Esophagus muscularis mucosa (tissue), 4 donors: ENCODE results near the gene CYP21A2. TPM values are rescaled to one million over a fixed set of nuclear protein-coding genes. Genes with fewer than 3 reads are reported as not detected.
"Not testable (repeated sequence)": the region's sequence is repeated elsewhere in the genome, so short reads cannot be mapped to it uniquely, and the experiment has no call there.

Experiments
- DNase-seq: peaks from one replicate; pipeline ENCODE4 v3.0.0-alpha.2; 2017; ENCODE audit errors: extremely low spot score
- H3K27ac ChIP-seq, 4 donors: fragments of 200-600 bp; sonication (generic); replicated peaks in 1 of 4; 1 replicate in 3 of 4; 2 replicates in 1 of 4; pipeline ENCODE4 v1.5.1; 2016 to 2019; ENCODE audit warnings: mild to moderate bottlenecking in 1 of 4
- H3K27me3 ChIP-seq, 4 donors: fragments of 200-600 bp; sonication (generic); one replicate each; pipeline versions ENCODE4 v1.5.1 to v1.6.0; 2016 to 2019
- H3K36me3 ChIP-seq, 4 donors: fragments of 200-600 bp; sonication (generic); one replicate each; pipeline ENCODE4 v1.5.1; 2016 to 2019
- H3K4me1 ChIP-seq, 4 donors: fragments of 200-600 bp; sonication (generic); one replicate each; pipeline ENCODE4 v1.5.1; 2016 to 2019
- H3K4me3 ChIP-seq, 4 donors: fragments of 200-600 bp; sonication (generic); 1 replicate in 2 of 4; 2 replicates in 2 of 4; pipeline ENCODE4 v1.5.1; 2016 to 2019; ENCODE audit warnings: mild to moderate bottlenecking in 4 of 4, moderate library complexity in 1 of 4
- H3K9me3 ChIP-seq, 4 donors: fragments of 200-600 bp; sonication (generic); 1 replicate in 3 of 4; 2 replicates in 1 of 4; pipeline ENCODE4 v1.5.1; 2016 to 2019
- WGBS: methylation state at CpG from one replicate; pipeline ENCODE4 v1.1.5; 2018; 5-methylcytosine and 5-hydroxymethylcytosine counted together
- intact Hi-C: fragments of 100-400 bp; cut with DNase I; formaldehyde crosslinking; loops from one replicate; pipeline ENCODE4 v1.15.1; 2023
- total RNA-seq, 4 donors: library from RNA; depleted of rRNA; stranded (reverse); fragments of >200 nt; gene quantifications; one replicate each; pipeline versions ENCODE4 v1.1.0 to v1.2.1, GENCODE V29; 2016

Gene CYP21A2
- total RNA-seq, 4 donors from 2014 or later = 0.33 to 3.7 (median 1.9) TPM

- H3K36me3 ChIP-seq, H3K27me3 ChIP-seq, H3K4me3 ChIP-seq, H3K9me3 ChIP-seq, intact Hi-C loops, H3K4me1 ChIP-seq, DNase-seq, H3K27ac ChIP-seq: not testable (repeated sequence)
- WGBS = 76% methylated on average over 7 of the region's 12 CpGs
These were observed 29.6 kb upstream of the CYP21A2 start for GRCh38 chr6:32008616-32009015.

- H3K36me3 ChIP-seq, H3K9me3 ChIP-seq, H3K4me3 ChIP-seq, H3K27me3 ChIP-seq, intact Hi-C loops, H3K4me1 ChIP-seq, DNase-seq, H3K27ac ChIP-seq: not testable (repeated sequence)
- WGBS = no CpG with 5 or more reads among the region's 12 CpGs
These were observed 28.7 kb upstream of the CYP21A2 start for GRCh38 chr6:32009537-32009936.

GRCh38 chr6:32010856-32011530 lies 27.2 kb upstream of the CYP21A2 start:
- H3K36me3 ChIP-seq, DNase-seq, H3K9me3 ChIP-seq, H3K4me1 ChIP-seq, H3K4me3 ChIP-seq, H3K27ac ChIP-seq, intact Hi-C loops, H3K27me3 ChIP-seq: not testable (repeated sequence)
- WGBS = 88% methylated on average over 19 of the region's 27 CpGs

GRCh38 chr6:32012941-32013617 lies 25.1 kb upstream of the CYP21A2 start:
- H3K9me3 ChIP-seq, H3K27me3 ChIP-seq, H3K4me3 ChIP-seq, H3K27ac ChIP-seq, H3K4me1 ChIP-seq, intact Hi-C loops, H3K36me3 ChIP-seq, DNase-seq: not testable (repeated sequence)
- WGBS = 82% methylated on average over 15 of the region's 17 CpGs

DNA sequence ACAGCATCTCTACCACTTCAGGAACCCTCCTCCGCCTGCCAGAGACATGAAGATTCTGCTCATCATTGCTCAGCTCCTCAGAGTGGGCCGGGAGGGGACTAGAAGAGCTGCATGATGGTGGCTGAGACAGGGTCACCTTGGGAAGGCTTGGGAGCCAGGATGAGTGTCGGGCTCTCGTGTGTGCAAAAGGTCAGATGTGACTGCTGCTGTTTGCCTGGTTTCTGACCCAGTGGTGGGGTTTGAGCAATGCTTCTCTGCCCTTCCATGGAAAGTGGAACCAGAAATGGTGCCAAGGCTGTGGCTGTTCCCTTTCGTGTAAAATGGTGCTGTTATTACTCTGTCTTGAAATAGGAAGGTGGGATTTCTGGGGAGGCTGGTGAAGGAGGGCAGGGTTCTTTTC lies 24.5 kb upstream of the CYP21A2 start:
- H3K36me3 ChIP-seq, H3K4me3 ChIP-seq, H3K27ac ChIP-seq, H3K27me3 ChIP-seq, H3K4me1 ChIP-seq, intact Hi-C loops, H3K9me3 ChIP-seq, DNase-seq: not testable (repeated sequence)
- WGBS = no CpG with 5 or more reads among the region's 5 CpGs

- H3K27me3 ChIP-seq, H3K4me3 ChIP-seq, H3K36me3 ChIP-seq, intact Hi-C loops, DNase-seq, H3K4me1 ChIP-seq, H3K27ac ChIP-seq, H3K9me3 ChIP-seq: not testable (repeated sequence)
- WGBS = no CpG with 5 or more reads among the region's 6 CpGs
These were observed 23.7 kb upstream of the CYP21A2 start, which contains the start of gene C4B for GRCh38 chr6:32014547-32014946. Gene C4B, plus strand, starts transcription at chr6:32014795. Its CDS starts 51 bp downstream, at chr6:32014846.

DNA sequence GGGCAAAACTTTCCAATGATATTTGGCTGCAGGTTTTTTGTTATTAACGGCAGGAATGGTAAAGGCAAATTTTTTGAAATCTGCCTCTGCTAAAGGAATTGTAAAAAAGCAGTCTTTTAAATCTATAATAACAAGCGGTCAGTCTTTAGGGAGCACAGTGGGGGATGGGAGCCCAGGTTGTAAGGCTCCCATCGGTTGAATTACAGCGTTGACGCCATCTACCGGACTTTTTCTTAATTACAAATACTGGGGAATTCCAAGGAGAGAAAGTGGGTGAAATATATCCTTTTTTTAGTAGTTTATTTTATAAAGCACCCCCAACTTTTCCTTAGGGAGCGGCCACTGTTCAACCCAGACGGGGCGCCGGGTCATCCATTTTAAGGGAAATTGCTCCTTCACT lies 16.1 kb upstream of the CYP21A2 start:
- DNase-seq, H3K27me3 ChIP-seq, H3K27ac ChIP-seq, H3K9me3 ChIP-seq, H3K4me1 ChIP-seq, H3K36me3 ChIP-seq, intact Hi-C loops, H3K4me3 ChIP-seq: not testable (repeated sequence)
- WGBS = no CpG with 5 or more reads among the region's 10 CpGs

DNA sequence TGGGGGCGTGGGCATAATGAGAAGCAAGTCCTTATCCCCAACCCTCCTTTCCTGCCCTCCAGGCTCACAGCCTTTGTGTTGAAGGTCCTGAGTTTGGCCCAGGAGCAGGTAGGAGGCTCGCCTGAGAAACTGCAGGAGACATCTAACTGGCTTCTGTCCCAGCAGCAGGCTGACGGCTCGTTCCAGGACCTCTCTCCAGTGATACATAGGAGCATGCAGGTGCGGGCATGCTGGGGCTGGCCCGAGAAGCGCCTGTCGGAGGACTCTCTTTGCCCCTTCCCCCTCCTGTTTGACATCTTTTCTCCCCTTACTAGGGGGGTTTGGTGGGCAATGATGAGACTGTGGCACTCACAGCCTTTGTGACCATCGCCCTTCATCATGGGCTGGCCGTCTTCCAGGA lies 9.6 kb upstream of the CYP21A2 start:
- H3K27me3 ChIP-seq, DNase-seq, H3K27ac ChIP-seq, H3K9me3 ChIP-seq, H3K4me1 ChIP-seq, H3K36me3 ChIP-seq, intact Hi-C loops, H3K4me3 ChIP-seq: not testable (repeated sequence)
- WGBS = 60% methylated on average over 1 of the region's 10 CpGs

DNA sequence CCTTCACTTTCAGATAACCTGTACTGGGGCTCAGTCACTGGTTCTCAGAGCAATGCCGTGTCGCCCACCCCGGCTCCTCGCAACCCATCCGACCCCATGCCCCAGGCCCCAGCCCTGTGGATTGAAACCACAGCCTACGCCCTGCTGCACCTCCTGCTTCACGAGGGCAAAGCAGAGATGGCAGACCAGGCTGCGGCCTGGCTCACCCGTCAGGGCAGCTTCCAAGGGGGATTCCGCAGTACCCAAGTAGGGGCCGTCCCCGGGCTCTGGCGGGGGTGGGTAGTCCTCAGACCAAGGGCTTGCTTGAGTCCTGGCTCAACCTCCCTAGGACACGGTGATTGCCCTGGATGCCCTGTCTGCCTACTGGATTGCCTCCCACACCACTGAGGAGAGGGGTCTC lies 8.7 kb upstream of the CYP21A2 start:
- H3K36me3 ChIP-seq, H3K4me1 ChIP-seq, H3K9me3 ChIP-seq, H3K4me3 ChIP-seq, H3K27me3 ChIP-seq, intact Hi-C loops, DNase-seq, H3K27ac ChIP-seq: not testable (repeated sequence)
- WGBS = 97% methylated on average over 8 of the region's 14 CpGs

GRCh38 chr6:32035283-32036013 lies 2.8 kb upstream of the CYP21A2 start:
- H3K27ac ChIP-seq, H3K27me3 ChIP-seq, H3K4me1 ChIP-seq, H3K9me3 ChIP-seq, intact Hi-C loops, H3K4me3 ChIP-seq, H3K36me3 ChIP-seq, DNase-seq: not testable (repeated sequence)
- no CpG with 5 or more reads among the region's 16 CpGs for WGBS

- H3K27ac ChIP-seq, DNase-seq, H3K27me3 ChIP-seq, H3K36me3 ChIP-seq, H3K4me1 ChIP-seq, H3K4me3 ChIP-seq, H3K9me3 ChIP-seq, intact Hi-C loops: not testable (repeated sequence)
- WGBS = 83% methylated on average over 4 of the region's 5 CpGs
These were observed 1.1 kb upstream of the CYP21A2 start for GRCh38 chr6:32037136-32037535.

DNA sequence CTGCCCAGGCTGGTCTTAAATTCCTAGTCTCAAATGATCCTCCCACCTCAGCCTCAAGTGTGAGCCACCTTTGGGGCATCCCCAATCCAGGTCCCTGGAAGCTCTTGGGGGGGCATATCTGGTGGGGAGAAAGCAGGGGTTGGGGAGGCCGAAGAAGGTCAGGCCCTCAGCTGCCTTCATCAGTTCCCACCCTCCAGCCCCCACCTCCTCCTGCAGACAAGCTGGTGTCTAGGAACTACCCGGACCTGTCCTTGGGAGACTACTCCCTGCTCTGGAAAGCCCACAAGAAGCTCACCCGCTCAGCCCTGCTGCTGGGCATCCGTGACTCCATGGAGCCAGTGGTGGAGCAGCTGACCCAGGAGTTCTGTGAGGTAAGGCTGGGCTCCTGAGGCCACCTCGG lies 663 bp downstream of the CYP21A2 start:
- H3K4me3 ChIP-seq, H3K27me3 ChIP-seq, H3K27ac ChIP-seq, H3K4me1 ChIP-seq, H3K36me3 ChIP-seq, H3K9me3 ChIP-seq, DNase-seq, intact Hi-C loops: not testable (repeated sequence)
- 80% methylated on average over 2 of the region's 5 CpGs for WGBS
